HEK293 (cell line): Measurements from ENCODE around the gene MTTP.

ENCODE experiments used
- CTCF ChIA-PET: fragments of 350-600 bp; formaldehyde crosslinking; extraction: SDS; loops from one replicate; lab custom pipeline; 2021; ENCODE audit warnings: antibody characterized with exemption; lab: Yijun Ruan, JAX
- POLR2A ChIA-PET: fragments of 300-600 bp; formaldehyde crosslinking; extraction: SDS; loops from one replicate; lab custom pipeline; 2020; ENCODE audit warnings: antibody characterized with exemption, inconsistent platforms; lab: Yijun Ruan, JAX
- H3K27ac ChIP-seq: fragments of 200-500 bp; sonication (Bioruptor generic); 2 replicates; pipeline ENCODE4 v1.5.1; 2014; ENCODE audit warnings: low read depth, low read length, control low read depth, inconsistent platforms; ENCODE audit errors: extremely low read depth
- H3K36me3 ChIP-seq, 2 experiments: fragments of 200-500 bp in 1 of 2; sonication (Bioruptor generic) in 1 of 2; 1 replicate in 1 of 2; 2 replicates in 1 of 2; pipeline ENCODE4 v1.5.1; 2014 to 2017; ENCODE audit warnings: inconsistent platforms in 2 of 2, low read length in 2 of 2; ENCODE audit not compliant: control insufficient read depth in 2 of 2, insufficient read depth in 1 of 2
- H3K4me1 ChIP-seq: fragments of 200-500 bp; sonication (Bioruptor generic); 2 replicates; pipeline ENCODE4 v1.5.1; 2014; ENCODE audit warnings: mild to moderate bottlenecking, low read length, inconsistent platforms; ENCODE audit not compliant: control insufficient read depth, insufficient read depth
- H3K4me3 ChIP-seq: 2 replicates; pipeline ENCODE4 v1.5.1; 2011; ENCODE audit warnings: low read depth, mild to moderate bottlenecking, control low read depth, low read length, moderate library complexity
- H3K9me3 ChIP-seq: fragments of 200-500 bp; sonication (Bioruptor generic); 2 replicates; pipeline ENCODE4 v1.5.1; 2014; ENCODE audit warnings: low read depth, low read length, inconsistent platforms; ENCODE audit not compliant: control insufficient read depth, insufficient read depth
- GLIS1 ChIP-seq: fragments of 450-650 bp; formaldehyde crosslinking; IDR thresholded peaks from 2 replicates; pipeline ENCODE4 v1.5.1; 2016; ENCODE audit warnings: missing biosample characterization, missing genetic modification characterization
- MYNN ChIP-seq: fragments of 450-650 bp; formaldehyde crosslinking; IDR thresholded peaks from 2 replicates; pipeline ENCODE4 v1.5.1; 2016; ENCODE audit warnings: missing biosample characterization, missing genetic modification characterization, borderline replicate concordance
- OVOL3 ChIP-seq: fragments of 450-650 bp; formaldehyde crosslinking; IDR thresholded peaks from 2 replicates; pipeline ENCODE4 v1.5.1; 2016; ENCODE audit warnings: missing biosample characterization, missing genetic modification characterization
- RBAK ChIP-seq: fragments of 450-650 bp; formaldehyde crosslinking; IDR thresholded peaks from 2 replicates; pipeline ENCODE4 v1.5.1; 2016; ENCODE audit warnings: missing biosample characterization, missing genetic modification characterization
- YY1 ChIP-seq: fragments of 450-650 bp; formaldehyde crosslinking; IDR thresholded peaks from 2 replicates; pipeline ENCODE4 v1.5.1; 2018; ENCODE audit warnings: missing biosample characterization, missing genetic modification characterization
- ZBTB17 ChIP-seq: fragments of 450-650 bp; formaldehyde crosslinking; IDR thresholded peaks from 2 replicates; pipeline ENCODE4 v1.5.1; 2016; ENCODE audit warnings: missing biosample characterization, missing genetic modification characterization
- ZFP41 ChIP-seq: fragments of 450-650 bp; formaldehyde crosslinking; IDR thresholded peaks from 2 replicates; pipeline ENCODE4 v1.5.1; 2016; ENCODE audit warnings: missing biosample characterization, missing genetic modification characterization, borderline replicate concordance
- ZNF121 ChIP-seq: fragments of 450-650 bp; formaldehyde crosslinking; IDR thresholded peaks from 2 replicates; pipeline ENCODE4 v1.5.1; 2016; ENCODE audit warnings: missing biosample characterization, missing genetic modification characterization
- ZNF140 ChIP-seq: fragments of 450-650 bp; formaldehyde crosslinking; IDR thresholded peaks from 2 replicates; pipeline ENCODE4 v1.5.1; 2016; ENCODE audit warnings: missing biosample characterization, missing genetic modification characterization
- ZNF155 ChIP-seq: fragments of 450-650 bp; formaldehyde crosslinking; IDR thresholded peaks from 2 replicates; pipeline ENCODE4 v1.5.1; 2016; ENCODE audit warnings: missing biosample characterization, missing genetic modification characterization
- ZNF175 ChIP-seq: fragments of 450-650 bp; formaldehyde crosslinking; IDR thresholded peaks from 2 replicates; pipeline ENCODE4 v1.5.1; 2016; ENCODE audit warnings: missing biosample characterization, missing genetic modification characterization
- ZNF184 ChIP-seq: fragments of 450-650 bp; IDR thresholded peaks from 2 replicates; pipeline ENCODE4 v1.5.1; 2018; ENCODE audit warnings: missing biosample characterization, mild to moderate bottlenecking, missing genetic modification characterization
- ZNF202 ChIP-seq: fragments of 450-650 bp; formaldehyde crosslinking; IDR thresholded peaks from 2 replicates; pipeline ENCODE4 v1.5.1; 2016; ENCODE audit warnings: missing biosample characterization, missing genetic modification characterization, borderline replicate concordance
- ZNF211 ChIP-seq: fragments of 450-650 bp; formaldehyde crosslinking; IDR thresholded peaks from 2 replicates; pipeline ENCODE4 v1.5.1; 2016; ENCODE audit warnings: low read depth, missing biosample characterization, missing genetic modification characterization
- ZNF341 ChIP-seq: fragments of 450-650 bp; formaldehyde crosslinking; IDR thresholded peaks from 2 replicates; pipeline ENCODE4; 2016; ENCODE audit warnings: low read depth, missing biosample characterization, missing genetic modification characterization
- ZNF549 ChIP-seq: fragments of 450-650 bp; IDR thresholded peaks from 2 replicates; pipeline ENCODE4 v1.5.1; 2018; ENCODE audit warnings: missing biosample characterization, missing genetic modification characterization, mild to moderate bottlenecking, inconsistent platforms, moderate library complexity
- ZNF610 ChIP-seq: fragments of 450-650 bp; formaldehyde crosslinking; IDR thresholded peaks from 2 replicates; pipeline ENCODE4 v1.5.1; 2016; ENCODE audit warnings: missing biosample characterization, missing genetic modification characterization, borderline replicate concordance
- ZNF785 ChIP-seq: fragments of 450-650 bp; formaldehyde crosslinking; IDR thresholded peaks from 2 replicates; pipeline ENCODE4 v1.5.1; 2016; ENCODE audit warnings: missing biosample characterization, missing genetic modification characterization
- ZXDB ChIP-seq: fragments of 450-650 bp; formaldehyde crosslinking; IDR thresholded peaks from 2 replicates; pipeline ENCODE4 v1.5.1; 2016; ENCODE audit warnings: missing biosample characterization, missing genetic modification characterization
- TF ChIP-seq, protein P1 (sequence below): fragments of 450-650 bp; formaldehyde crosslinking; IDR thresholded peaks from 2 replicates; pipeline ENCODE4 v1.5.1; 2016; ENCODE audit warnings: missing biosample characterization, missing genetic modification characterization
- TF ChIP-seq, protein P2 (sequence below): fragments of 450-650 bp; formaldehyde crosslinking; IDR thresholded peaks from 2 replicates; pipeline ENCODE4 v1.5.0; 2017; ENCODE audit warnings: missing biosample characterization, missing genetic modification characterization, borderline replicate concordance
- TF ChIP-seq, protein P3 (sequence below): fragments of 450-650 bp; formaldehyde crosslinking; IDR thresholded peaks from 2 replicates; pipeline ENCODE4 v1.5.1; 2016; ENCODE audit warnings: missing biosample characterization, missing genetic modification characterization, borderline replicate concordance
- TF ChIP-seq, protein P4 (sequence below): sonication (generic); formaldehyde crosslinking; IDR thresholded peaks from 2 replicates; pipeline ENCODE4 v1.8.1; 2022; ENCODE audit warnings: mild to moderate bottlenecking, moderate library complexity, missing genetic modification reagents
- TF ChIP-seq, protein P5 (sequence below): fragments of 450-650 bp; formaldehyde crosslinking; IDR thresholded peaks from 2 replicates; pipeline ENCODE4 v1.5.1; 2016; ENCODE audit warnings: missing biosample characterization, missing genetic modification characterization

Gene MTTP

DNA sequence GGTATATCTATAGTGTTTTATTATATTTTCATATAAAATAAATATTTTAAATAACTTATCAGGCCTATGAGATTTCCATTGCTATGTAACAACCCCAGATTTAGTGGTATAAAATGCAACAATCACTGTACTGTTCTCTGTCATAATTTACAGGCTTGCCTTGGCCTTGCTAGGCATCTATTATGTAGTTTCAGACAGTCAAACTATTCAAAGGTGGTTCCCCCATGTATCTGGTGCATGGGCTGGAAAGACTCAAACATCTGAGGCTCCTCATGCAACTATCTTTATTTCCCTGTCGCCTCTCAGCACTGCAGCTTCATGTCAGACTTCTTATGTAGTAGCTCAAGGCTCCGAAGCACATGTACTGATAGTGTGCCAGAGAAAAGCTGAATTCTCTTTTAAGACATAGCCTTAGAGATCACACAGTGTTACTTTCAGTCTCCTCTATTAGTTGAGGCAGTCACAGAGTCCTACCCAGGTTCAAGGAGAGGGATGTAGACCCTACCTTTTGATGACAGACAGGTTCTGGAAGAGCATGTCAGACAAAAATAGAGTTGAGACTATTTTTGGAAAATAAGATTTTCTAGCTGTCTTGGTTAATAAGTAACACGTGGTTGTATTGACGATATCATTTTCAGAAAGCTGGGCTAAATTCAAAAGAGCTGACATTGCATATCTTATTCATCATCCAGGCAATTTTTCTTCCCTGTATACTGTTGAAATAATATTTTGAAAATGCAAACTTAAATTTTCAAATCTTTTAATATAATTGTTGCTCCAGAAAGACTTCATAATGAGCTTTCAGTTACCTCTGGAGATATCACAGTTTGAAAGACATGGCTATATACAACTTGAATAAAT lies 19.4 kb downstream of the MTTP start:
- H3K36me3 ChIP-seq, result no peaks in the 10 kb centered on the region
- H3K4me1 ChIP-seq, result no peaks in the 10 kb centered on the region
- no peaks in the 10 kb centered on the region for H3K9me3 ChIP-seq
- no peak overlapping the region for H3K27ac ChIP-seq
- H3K4me3 ChIP-seq, result no peak overlapping the region
- ChIA-PET POLR2A (no interaction called here), CTCF (no interaction called here)
- TF ChIP-seq ZNF341 (tag by site-specific recombination) (no peak), ZFP41 (tag by site-specific recombination) (no peak), ZNF184 (tag by site-specific recombination) (no peak)
- TF ChIP-seq, protein P1, sequence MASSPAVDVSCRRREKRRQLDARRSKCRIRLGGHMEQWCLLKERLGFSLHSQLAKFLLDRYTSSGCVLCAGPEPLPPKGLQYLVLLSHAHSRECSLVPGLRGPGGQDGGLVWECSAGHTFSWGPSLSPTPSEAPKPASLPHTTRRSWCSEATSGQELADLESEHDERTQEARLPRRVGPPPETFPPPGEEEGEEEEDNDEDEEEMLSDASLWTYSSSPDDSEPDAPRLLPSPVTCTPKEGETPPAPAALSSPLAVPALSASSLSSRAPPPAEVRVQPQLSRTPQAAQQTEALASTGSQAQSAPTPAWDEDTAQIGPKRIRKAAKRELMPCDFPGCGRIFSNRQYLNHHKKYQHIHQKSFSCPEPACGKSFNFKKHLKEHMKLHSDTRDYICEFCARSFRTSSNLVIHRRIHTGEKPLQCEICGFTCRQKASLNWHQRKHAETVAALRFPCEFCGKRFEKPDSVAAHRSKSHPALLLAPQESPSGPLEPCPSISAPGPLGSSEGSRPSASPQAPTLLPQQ (tag by site-specific recombination), result no peak
- TF ChIP-seq, protein P2, sequence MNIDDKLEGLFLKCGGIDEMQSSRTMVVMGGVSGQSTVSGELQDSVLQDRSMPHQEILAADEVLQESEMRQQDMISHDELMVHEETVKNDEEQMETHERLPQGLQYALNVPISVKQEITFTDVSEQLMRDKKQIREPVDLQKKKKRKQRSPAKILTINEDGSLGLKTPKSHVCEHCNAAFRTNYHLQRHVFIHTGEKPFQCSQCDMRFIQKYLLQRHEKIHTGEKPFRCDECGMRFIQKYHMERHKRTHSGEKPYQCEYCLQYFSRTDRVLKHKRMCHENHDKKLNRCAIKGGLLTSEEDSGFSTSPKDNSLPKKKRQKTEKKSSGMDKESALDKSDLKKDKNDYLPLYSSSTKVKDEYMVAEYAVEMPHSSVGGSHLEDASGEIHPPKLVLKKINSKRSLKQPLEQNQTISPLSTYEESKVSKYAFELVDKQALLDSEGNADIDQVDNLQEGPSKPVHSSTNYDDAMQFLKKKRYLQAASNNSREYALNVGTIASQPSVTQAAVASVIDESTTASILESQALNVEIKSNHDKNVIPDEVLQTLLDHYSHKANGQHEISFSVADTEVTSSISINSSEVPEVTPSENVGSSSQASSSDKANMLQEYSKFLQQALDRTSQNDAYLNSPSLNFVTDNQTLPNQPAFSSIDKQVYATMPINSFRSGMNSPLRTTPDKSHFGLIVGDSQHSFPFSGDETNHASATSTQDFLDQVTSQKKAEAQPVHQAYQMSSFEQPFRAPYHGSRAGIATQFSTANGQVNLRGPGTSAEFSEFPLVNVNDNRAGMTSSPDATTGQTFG (tag by site-specific recombination), result no peak
- TF ChIP-seq, protein P3, sequence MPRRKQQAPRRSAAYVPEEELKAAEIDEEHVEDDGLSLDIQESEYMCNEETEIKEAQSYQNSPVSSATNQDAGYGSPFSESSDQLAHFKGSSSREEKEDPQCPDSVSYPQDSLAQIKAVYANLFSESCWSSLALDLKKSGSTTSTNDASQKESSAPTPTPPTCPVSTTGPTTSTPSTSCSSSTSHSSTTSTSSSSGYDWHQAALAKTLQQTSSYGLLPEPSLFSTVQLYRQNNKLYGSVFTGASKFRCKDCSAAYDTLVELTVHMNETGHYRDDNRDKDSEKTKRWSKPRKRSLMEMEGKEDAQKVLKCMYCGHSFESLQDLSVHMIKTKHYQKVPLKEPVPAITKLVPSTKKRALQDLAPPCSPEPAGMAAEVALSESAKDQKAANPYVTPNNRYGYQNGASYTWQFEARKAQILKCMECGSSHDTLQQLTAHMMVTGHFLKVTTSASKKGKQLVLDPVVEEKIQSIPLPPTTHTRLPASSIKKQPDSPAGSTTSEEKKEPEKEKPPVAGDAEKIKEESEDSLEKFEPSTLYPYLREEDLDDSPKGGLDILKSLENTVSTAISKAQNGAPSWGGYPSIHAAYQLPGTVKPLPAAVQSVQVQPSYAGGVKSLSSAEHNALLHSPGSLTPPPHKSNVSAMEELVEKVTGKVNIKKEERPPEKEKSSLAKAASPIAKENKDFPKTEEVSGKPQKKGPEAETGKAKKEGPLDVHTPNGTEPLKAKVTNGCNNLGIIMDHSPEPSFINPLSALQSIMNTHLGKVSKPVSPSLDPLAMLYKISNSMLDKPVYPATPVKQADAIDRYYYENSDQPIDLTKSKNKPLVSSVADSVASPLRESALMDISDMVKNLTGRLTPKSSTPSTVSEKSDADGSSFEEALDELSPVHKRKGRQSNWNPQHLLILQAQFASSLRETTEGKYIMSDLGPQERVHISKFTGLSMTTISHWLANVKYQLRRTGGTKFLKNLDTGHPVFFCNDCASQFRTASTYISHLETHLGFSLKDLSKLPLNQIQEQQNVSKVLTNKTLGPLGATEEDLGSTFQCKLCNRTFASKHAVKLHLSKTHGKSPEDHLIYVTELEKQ (tag by site-specific recombination), result no peak
- TF ChIP-seq, protein P4, sequence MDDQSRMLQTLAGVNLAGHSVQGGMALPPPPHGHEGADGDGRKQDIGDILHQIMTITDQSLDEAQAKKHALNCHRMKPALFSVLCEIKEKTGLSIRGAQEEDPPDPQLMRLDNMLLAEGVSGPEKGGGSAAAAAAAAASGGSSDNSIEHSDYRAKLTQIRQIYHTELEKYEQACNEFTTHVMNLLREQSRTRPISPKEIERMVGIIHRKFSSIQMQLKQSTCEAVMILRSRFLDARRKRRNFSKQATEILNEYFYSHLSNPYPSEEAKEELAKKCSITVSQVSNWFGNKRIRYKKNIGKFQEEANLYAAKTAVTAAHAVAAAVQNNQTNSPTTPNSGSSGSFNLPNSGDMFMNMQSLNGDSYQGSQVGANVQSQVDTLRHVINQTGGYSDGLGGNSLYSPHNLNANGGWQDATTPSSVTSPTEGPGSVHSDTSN (CRISPR knock-in tag), result no peak

DNA sequence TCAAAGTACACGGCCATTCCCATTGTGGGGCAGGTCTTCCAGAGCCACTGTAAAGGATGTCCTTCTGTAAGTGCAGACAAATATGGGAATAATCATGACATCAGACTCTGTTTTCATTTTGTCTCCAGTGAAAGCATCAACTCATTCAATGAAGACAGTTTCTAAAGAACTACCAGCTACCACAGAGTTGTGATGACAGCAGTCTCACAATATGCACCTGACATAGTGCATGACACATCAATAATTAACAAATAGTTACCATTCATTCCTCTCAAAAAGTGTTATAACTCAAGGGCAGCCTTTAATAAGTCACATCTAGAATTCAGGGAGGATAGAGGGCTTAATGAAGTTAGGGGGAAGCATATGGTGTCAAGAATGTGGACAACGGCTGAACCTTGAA lies 20.2 kb downstream of the MTTP start:
- Histone ChIP-seq H3K4me1 (no peaks in the 10 kb centered on the region), H3K9me3 (no peaks in the 10 kb centered on the region), H3K36me3 (no peaks in the 10 kb centered on the region), H3K27ac (no peak overlapping the region), H3K4me3 (no peak overlapping the region)
- no peak for TF ChIP-seq ZNF175 (tag by site-specific recombination)
- TF ChIP-seq RBAK, result no peak
- no peak for TF ChIP-seq ZNF184 (tag by site-specific recombination)
- no peak for TF ChIP-seq ZNF549 (tag by site-specific recombination)
- TF ChIP-seq ZXDB (tag by site-specific recombination), result no peak
- no peak for TF ChIP-seq ZNF121 (tag by site-specific recombination)
- no peak for TF ChIP-seq OVOL3 (tag by site-specific recombination)
- no peak for TF ChIP-seq GLIS1 (tag by site-specific recombination)
- TF ChIP-seq ZNF155 (tag by site-specific recombination), result no peak
- TF ChIP-seq MYNN (tag by site-specific recombination), result no peak
- TF ChIP-seq ZNF785 (tag by site-specific recombination), result no peak
- no peak for TF ChIP-seq ZNF202 (tag by site-specific recombination)
- no peak for TF ChIP-seq YY1 (tag by site-specific recombination)
- TF ChIP-seq ZNF211 (tag by site-specific recombination), result no peak
- TF ChIP-seq, protein P5, sequence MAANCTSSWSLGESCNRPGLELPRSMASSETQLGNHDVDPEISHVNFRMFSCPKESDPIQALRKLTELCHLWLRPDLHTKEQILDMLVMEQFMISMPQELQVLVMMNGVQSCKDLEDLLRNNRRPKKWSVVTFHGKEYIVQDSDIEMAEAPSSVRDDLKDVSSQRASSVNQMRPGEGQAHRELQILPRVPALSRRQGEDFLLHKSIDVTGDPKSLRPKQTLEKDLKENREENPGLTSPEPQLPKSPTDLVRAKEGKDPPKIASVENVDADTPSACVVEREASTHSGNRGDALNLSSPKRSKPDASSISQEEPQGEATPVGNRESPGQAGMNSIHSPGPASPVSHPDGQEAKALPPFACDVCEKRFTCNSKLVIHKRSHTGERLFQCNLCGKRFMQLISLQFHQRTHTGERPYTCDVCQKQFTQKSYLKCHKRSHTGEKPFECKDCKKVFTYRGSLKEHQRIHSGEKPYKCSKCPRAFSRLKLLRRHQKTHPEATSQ (tag by site-specific recombination), result no peak
- no peak for TF ChIP-seq ZBTB17
- TF ChIP-seq ZNF610 (tag by site-specific recombination), result no peak
- TF ChIP-seq ZNF140 (tag by site-specific recombination), result no peak
- ChIA-PET POLR2A (no interaction called here), CTCF (no interaction called here)
